ENCODE measurements around the gene PARD3. TPM values are rescaled to one million over a fixed set of nuclear protein-coding genes. Genes with fewer than 3 reads are reported as not detected.

Gene PARD3
- total RNA-seq, 1 donor from 2014 or later: 0.11 TPM

DNA sequence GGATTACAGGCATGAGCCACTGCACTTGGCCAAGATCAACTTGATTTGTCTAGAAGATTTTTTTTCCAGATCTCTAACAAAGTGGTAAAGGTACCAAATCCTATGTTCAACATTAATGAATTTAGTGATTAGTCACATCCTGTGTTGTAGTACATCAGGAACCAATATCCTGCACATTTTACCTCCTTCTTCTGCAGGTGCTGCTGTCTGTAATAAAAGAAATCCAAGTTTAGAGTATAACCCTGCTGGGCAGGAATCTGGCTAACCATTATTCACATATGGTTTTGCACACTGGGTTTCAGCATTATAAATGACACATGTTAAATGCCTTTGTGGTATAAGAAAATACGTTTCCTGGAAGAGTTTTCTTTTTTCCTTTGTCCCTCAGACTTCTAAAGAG, 10.8 kb downstream of the PARD3 start:
- H3K36me3 Mint-ChIP-seq (ENCODE audit: low read depth): no peaks in the 10 kb centered on the region
- DNase-seq (no peak), ATAC-seq (ENCODE audit: low read depth) (no peak)
- no peak overlapping the region for H3K27ac Mint-ChIP-seq
- ChIA-PET POLR2A (no interaction called here), CTCF (no interaction called here)
- no peaks in the 10 kb centered on the region for H3K4me1 Mint-ChIP-seq
- peaks cover 2% of the 10 kb centered on the region for H3K27me3 Mint-ChIP-seq
- intact Hi-C loops (cut with micrococcal nuclease): no loop called here
- TF ChIP-seq, protein P1, sequence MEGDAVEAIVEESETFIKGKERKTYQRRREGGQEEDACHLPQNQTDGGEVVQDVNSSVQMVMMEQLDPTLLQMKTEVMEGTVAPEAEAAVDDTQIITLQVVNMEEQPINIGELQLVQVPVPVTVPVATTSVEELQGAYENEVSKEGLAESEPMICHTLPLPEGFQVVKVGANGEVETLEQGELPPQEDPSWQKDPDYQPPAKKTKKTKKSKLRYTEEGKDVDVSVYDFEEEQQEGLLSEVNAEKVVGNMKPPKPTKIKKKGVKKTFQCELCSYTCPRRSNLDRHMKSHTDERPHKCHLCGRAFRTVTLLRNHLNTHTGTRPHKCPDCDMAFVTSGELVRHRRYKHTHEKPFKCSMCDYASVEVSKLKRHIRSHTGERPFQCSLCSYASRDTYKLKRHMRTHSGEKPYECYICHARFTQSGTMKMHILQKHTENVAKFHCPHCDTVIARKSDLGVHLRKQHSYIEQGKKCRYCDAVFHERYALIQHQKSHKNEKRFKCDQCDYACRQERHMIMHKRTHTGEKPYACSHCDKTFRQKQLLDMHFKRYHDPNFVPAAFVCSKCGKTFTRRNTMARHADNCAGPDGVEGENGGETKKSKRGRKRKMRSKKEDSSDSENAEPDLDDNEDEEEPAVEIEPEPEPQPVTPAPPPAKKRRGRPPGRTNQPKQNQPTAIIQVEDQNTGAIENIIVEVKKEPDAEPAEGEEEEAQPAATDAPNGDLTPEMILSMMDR (IDR thresholded peaks at IDR 0.05): no peak
- no peak overlapping the region for H3K4me3 Mint-ChIP-seq
- H3K9me3 Mint-ChIP-seq: no peaks in the 10 kb centered on the region

DNA sequence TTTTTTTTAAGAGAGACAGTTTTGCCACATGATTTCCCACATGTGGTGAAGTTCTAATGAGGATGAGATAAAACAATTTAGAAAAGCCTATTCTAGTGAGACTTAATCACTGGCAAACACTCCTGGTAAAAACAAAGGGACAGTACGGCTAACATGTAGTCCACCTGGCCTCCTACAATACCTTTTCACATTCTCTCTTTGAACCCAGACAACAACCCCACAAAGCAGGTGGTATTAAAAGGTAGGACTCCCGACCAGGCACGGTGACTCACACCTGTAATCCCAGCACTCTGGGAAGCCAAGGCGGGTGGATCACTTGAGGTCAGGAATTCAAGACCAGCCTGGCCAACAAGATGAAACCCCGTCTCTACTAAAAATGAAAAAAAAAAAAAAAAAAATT, 12.4 kb downstream of the PARD3 start:
- no peak overlapping the region for H3K27ac Mint-ChIP-seq
- TF ChIP-seq, protein P1 (IDR thresholded peaks at IDR 0.05): no peak
- no peaks in the 10 kb centered on the region for H3K9me3 Mint-ChIP-seq
- ChIA-PET CTCF (interaction anchor here (0.6 kb wide), 1 partner anchor 726 kb away, joined by 3 read pairs; no protein-coding TSS in a partner anchor), POLR2A (no interaction called here)
- no peaks in the 10 kb centered on the region for H3K4me1 Mint-ChIP-seq
- intact Hi-C loops (cut with micrococcal nuclease): no loop called here
- ATAC-seq (ENCODE audit: low read depth) (no peak), DNase-seq (no peak)
- no peaks in the 10 kb centered on the region for H3K36me3 Mint-ChIP-seq (ENCODE audit: low read depth)
- H3K27me3 Mint-ChIP-seq: no peaks in the 10 kb centered on the region
- H3K4me3 Mint-ChIP-seq: no peak overlapping the region

DNA sequence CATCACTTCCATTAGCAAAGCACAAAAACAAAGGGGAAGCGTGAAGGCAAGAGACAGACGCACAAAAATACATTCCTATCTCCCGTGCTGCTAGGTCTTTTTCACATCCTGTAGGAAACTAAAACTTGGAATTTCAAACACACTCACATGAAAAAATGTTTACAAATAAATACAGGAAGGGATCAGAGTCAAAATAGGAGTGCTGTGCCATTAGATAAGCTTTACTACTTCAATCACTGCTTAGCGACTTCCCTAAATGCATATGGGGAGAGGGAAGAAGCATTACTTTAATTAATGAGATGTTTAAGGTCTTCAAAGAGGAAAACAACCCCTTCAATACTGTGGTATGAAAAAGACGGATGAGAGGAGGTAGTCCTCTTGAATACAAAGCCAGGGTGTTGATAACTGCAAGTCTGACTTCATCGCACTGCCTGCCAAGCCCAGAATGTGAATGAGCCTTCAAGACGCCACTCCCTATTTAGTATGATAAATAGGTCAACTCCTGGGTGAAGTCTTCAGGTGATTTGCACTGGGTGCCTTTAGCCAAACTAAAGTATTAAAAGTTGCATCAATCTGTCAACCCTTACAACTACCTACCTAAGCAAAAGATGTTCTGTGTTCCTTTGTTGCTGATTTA, 13.9 kb downstream of the PARD3 start:
- POLR2A ChIA-PET: no interaction called here
- TF ChIP-seq, protein P1 (IDR thresholded peaks at IDR 0.05): no peak
- DNase-seq (no peak), ATAC-seq (ENCODE audit: low read depth) (no peak)
- CTCF ChIA-PET: no interaction called here
- no peaks in the 10 kb centered on the region for H3K9me3 Mint-ChIP-seq
- H3K27me3 Mint-ChIP-seq: no peaks in the 10 kb centered on the region
- no peaks in the 10 kb centered on the region for H3K36me3 Mint-ChIP-seq (ENCODE audit: low read depth)
- no peaks in the 10 kb centered on the region for H3K4me1 Mint-ChIP-seq
- H3K27ac Mint-ChIP-seq: no peak overlapping the region
- no peak overlapping the region for H3K4me3 Mint-ChIP-seq
- intact Hi-C loops (cut with micrococcal nuclease): no loop called here

DNA sequence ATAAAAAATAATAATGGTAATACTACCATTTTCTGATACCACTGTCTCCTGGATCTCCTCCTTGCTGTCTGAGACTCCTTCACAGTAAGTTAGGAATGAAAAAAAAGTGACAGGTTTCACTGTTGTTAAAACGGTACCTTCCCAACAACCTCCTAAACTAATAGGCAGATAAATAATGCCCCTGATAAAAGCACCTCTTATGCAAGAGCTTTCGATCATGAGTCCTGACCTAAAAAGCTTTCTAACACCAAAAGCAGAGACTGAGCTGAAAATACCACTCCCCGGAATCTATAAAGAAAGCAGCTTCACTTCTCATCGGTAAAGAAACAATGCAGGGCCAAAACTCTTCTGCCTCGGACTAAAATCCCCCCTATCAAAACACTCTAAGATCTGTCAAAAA, 14.5 kb downstream of the PARD3 start:
- Mint-ChIP-seq H3K27me3 (no peaks in the 10 kb centered on the region), H3K4me1 (no peaks in the 10 kb centered on the region), H3K36me3 (ENCODE audit: low read depth) (no peaks in the 10 kb centered on the region), H3K27ac (no peak overlapping the region), H3K4me3 (no peak overlapping the region), H3K9me3 (no peaks in the 10 kb centered on the region)
- POLR2A ChIA-PET: no interaction called here
- TF ChIP-seq, protein P1 (IDR thresholded peaks at IDR 0.05): no peak
- intact Hi-C loops (cut with micrococcal nuclease): no loop called here
- DNase-seq (no peak), ATAC-seq (ENCODE audit: low read depth) (no peak)
- CTCF ChIA-PET: no interaction called here

DNA sequence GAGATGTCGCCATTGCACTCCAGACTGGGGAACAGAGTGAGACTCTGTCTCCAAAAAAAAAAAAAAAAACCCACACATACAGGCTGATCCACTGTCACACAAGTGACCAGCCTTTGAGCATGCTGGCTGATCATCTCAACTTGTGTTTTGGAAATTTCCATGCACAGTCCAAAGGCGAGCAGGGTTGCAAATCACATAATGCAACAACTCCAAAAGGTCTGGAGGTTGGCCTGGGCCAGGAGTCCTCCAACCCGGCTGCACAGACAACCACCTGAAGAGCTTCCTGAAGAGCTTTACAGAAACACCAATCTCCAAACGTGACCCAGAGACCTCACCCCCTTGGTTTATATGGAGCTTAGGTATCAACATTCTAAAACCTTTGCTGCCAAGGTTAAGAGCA, 16.4 kb downstream of the PARD3 start:
- no peak overlapping the region for H3K27ac Mint-ChIP-seq
- POLR2A ChIA-PET: no interaction called here

More for the DNA sequence above, 16.4 kb downstream of the PARD3 start:
- Mint-ChIP-seq H3K4me1 (no peaks in the 10 kb centered on the region), H3K27me3 (peaks cover 2% of the 10 kb centered on the region), H3K9me3 (no peaks in the 10 kb centered on the region), H3K4me3 (no peak overlapping the region), H3K36me3 (ENCODE audit: low read depth) (no peaks in the 10 kb centered on the region)
- ATAC-seq (ENCODE audit: low read depth) (no peak), DNase-seq (no peak)
- CTCF ChIA-PET: no interaction called here
- TF ChIP-seq, protein P1 (IDR thresholded peaks at IDR 0.05): no peak
- intact Hi-C loops (cut with micrococcal nuclease): no loop called here

Data from activated B cell treated with CpG ODN at 0.5 μM for 24 hours (primary cell).